Measurements from ENCODE around the gene HSBP1L1. TPM values are rescaled to one million over a fixed set of nuclear protein-coding genes. Genes with fewer than 3 reads are reported as not detected.

The HSBP1L1 gene
- total RNA-seq, 4 donors from 2014 or later: 25.7 to 51.8 (median 39.6) TPM

- peak overlapping the region in 2 of 3 donors; percentile 91 to 98 for H3K27ac ChIP-seq
- no peaks in the 10 kb centered on the region for H3K9me3 ChIP-seq
- 60 to 86% methylated on average over 3 to 11 of the region's 11 CpGs for WGBS, 2 donors
- H3K4me3 ChIP-seq (replicated peaks in 1 of 3): no peak overlapping the region
- DNase-seq: peak in 1 of 2 donors; percentile 2
- peaks cover 67 to 70% of the 10 kb centered on the region in 2 donors for H3K4me1 ChIP-seq
- intact Hi-C loops (cut with DNase I): no loop called here
- no peaks in the 10 kb centered on the region for H3K27me3 ChIP-seq
- H3K36me3 ChIP-seq: peaks cover 17 to 27% of the 10 kb centered on the region in 2 donors
- TF ChIP-seq POLR2A (IDR thresholded peaks at IDR 0.05): no peak
- TF ChIP-seq, protein P1, sequence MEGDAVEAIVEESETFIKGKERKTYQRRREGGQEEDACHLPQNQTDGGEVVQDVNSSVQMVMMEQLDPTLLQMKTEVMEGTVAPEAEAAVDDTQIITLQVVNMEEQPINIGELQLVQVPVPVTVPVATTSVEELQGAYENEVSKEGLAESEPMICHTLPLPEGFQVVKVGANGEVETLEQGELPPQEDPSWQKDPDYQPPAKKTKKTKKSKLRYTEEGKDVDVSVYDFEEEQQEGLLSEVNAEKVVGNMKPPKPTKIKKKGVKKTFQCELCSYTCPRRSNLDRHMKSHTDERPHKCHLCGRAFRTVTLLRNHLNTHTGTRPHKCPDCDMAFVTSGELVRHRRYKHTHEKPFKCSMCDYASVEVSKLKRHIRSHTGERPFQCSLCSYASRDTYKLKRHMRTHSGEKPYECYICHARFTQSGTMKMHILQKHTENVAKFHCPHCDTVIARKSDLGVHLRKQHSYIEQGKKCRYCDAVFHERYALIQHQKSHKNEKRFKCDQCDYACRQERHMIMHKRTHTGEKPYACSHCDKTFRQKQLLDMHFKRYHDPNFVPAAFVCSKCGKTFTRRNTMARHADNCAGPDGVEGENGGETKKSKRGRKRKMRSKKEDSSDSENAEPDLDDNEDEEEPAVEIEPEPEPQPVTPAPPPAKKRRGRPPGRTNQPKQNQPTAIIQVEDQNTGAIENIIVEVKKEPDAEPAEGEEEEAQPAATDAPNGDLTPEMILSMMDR (IDR thresholded peaks at IDR 0.05): no peak
Observed at GRCh38 chr18:79944126-79944731, 20.2 kb upstream of the HSBP1L1 start.

DNA sequence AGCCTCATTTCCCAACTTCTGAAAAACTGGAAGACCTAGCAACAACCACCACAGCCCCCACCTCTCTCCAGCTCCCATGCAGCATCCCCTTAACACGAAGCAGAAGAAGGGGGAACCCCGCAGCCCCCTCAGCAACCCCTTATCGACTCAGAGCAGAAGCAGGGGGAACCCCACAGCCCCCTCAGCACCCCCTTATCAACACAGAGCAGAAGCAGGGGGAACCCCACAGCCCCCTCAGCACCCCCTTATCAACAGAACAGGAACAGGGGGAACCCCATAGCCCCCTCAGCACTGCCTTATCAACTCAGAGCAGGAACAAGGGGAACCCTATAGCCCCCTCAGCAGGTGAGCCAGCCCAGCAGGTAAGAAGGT is 19.7 kb upstream of the HSBP1L1 start:
- TF ChIP-seq POLR2A (IDR thresholded peaks at IDR 0.05): no peak
- TF ChIP-seq, protein P1 (IDR thresholded peaks at IDR 0.05): no peak
- Histone ChIP-seq H3K9me3 (no peaks in the 10 kb centered on the region), H3K4me3 (replicated peaks in 1 of 3) (no peak overlapping the region), H3K27ac (peak overlapping the region in 2 of 3 donors; percentile 91 to 98), H3K4me1 (peaks cover 66 to 71% of the 10 kb centered on the region in 2 donors), H3K27me3 (no peaks in the 10 kb centered on the region), H3K36me3 (peaks cover 17 to 27% of the 10 kb centered on the region in 2 donors)
- no peak for DNase-seq
- 77 to 89% methylated on average over 3 of the region's 3 CpGs for WGBS, 2 donors
- intact Hi-C loops (cut with DNase I): no loop called here

- Histone ChIP-seq H3K4me3 (replicated peaks in 1 of 3) (no peak overlapping the region), H3K4me1 (peaks cover 64 to 66% of the 10 kb centered on the region in 2 donors), H3K36me3 (peaks cover 17 to 27% of the 10 kb centered on the region in 2 donors), H3K9me3 (no peaks in the 10 kb centered on the region), H3K27ac (peak overlapping the region in 2 of 3 donors; percentile 91 to 98), H3K27me3 (no peaks in the 10 kb centered on the region)
- intact Hi-C loops (cut with DNase I): no loop called here
- TF ChIP-seq POLR2A (IDR thresholded peaks at IDR 0.05): no peak
- TF ChIP-seq, protein P1 (IDR thresholded peaks at IDR 0.05): no peak
- DNase-seq: no peak
- whole genome bisulfite sequencing, 2 donors: 82 to 83% methylated on average over 14 to 15 of the region's 17 CpGs
Observed at GRCh38 chr18:79945118-79946042, 19.1 kb upstream of the HSBP1L1 start.

- Histone ChIP-seq H3K4me1 (peaks cover 59 to 65% of the 10 kb centered on the region in 2 donors), H3K9me3 (no peaks in the 10 kb centered on the region), H3K4me3 (replicated peaks in 1 of 3) (no peak overlapping the region), H3K27me3 (no peaks in the 10 kb centered on the region), H3K27ac (peak overlapping the region; percentile 24 to 98 (median 91)), H3K36me3 (peaks cover 1 to 14% of the 10 kb centered on the region in 2 donors)
- WGBS, 2 donors: 75 to 89% methylated on average over 11 of the region's 14 CpGs
- TF ChIP-seq, protein P1 (IDR thresholded peaks at IDR 0.05): no peak
- TF ChIP-seq POLR2A (IDR thresholded peaks at IDR 0.05): peak in 1 of 2 donors; percentile 51
- intact Hi-C loops (cut with DNase I): no loop called here
- DNase-seq: peak; percentile 80 to 82
Observed at GRCh38 chr18:79947054-79947755, 17.2 kb upstream of the HSBP1L1 start.

All from thyroid gland (tissue), 4 donors.